ENCODE data around the gene MRNIP.

Gene MRNIP

DNA sequence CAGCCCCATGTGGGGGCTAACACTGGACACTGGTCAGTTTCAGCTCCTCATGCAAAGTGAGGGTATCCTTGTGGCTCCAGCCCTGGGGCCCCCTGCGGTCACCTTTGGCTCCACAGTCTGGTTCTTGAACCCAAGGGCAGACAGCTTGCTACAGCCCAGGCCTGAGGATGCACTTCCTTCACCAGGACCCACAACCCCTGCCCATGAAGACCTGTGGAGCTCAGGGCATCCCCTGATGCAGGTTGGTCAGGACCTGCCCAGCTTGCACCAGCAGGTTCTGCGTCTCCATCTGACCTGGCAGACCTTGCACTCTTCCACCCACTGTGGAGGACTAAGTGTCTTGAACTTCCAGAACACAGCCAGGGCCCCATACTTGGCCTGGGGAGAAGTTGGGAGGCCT, 3.7 kb upstream of the MRNIP start:
- H3K9me3 ChIP-seq (ENCODE audit: control insufficient read depth, insufficient read depth, low read length) = no peaks in the 10 kb centered on the region
- peaks cover 42% of the 10 kb centered on the region for H3K36me3 ChIP-seq (ENCODE audit: control insufficient read depth, insufficient read depth, low read length)
- no peak overlapping the region for H3K9ac ChIP-seq (ENCODE audit: low read depth, low read length)
- no peak overlapping the region for H3K27ac ChIP-seq (ENCODE audit: low read depth, low read length)
- H3K4me3 ChIP-seq (ENCODE audit: low read depth, low read length) = no peak overlapping the region
- no peaks in the 10 kb centered on the region; the same call in 1 of the 2 replicates for H3K4me1 ChIP-seq (ENCODE audit: control insufficient read depth, insufficient read depth, low read length)
- H3K27me3 ChIP-seq (ENCODE audit: control insufficient read depth, insufficient read depth, low read length) = no peaks in the 10 kb centered on the region

DNA sequence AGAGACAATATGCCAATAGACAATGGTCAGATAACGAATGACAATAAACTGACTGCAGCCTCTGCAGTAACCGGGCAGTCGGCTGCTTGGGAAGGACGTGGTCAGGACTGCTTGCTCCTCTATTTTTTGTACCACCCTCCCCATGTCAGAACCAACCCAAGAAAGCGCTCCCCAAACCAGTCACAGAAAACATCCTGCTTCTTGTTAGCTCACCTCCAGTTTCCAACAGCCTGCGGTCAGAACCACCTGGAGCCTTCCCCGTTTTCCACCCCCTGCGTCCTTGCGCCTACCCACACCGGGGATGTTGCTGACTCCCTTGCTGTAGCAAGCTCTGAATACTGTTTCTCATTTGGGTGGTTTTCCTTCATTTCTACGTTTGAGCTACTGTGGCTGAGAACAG, 1.7 kb upstream of the MRNIP start:
- Histone ChIP-seq H3K9ac (ENCODE audit: low read depth, low read length) (no peak overlapping the region), H3K27me3 (ENCODE audit: control insufficient read depth, insufficient read depth, low read length) (no peaks in the 10 kb centered on the region), H3K9me3 (ENCODE audit: control insufficient read depth, insufficient read depth, low read length) (no peaks in the 10 kb centered on the region), H3K4me3 (ENCODE audit: low read depth, low read length) (no peak overlapping the region), H3K4me1 (ENCODE audit: control insufficient read depth, insufficient read depth, low read length) (no peaks in the 10 kb centered on the region; the same call in 1 of the 2 replicates), H3K36me3 (ENCODE audit: control insufficient read depth, insufficient read depth, low read length) (peaks cover 32% of the 10 kb centered on the region), H3K27ac (ENCODE audit: low read depth, low read length) (no peak overlapping the region)

GRCh38 chr5:179858241-179858585, 404 bp downstream of the MRNIP start:
- H3K4me1 ChIP-seq (ENCODE audit: control insufficient read depth, insufficient read depth, low read length) = no peaks in the 10 kb centered on the region; the same call in 1 of the 2 replicates
- H3K27me3 ChIP-seq (ENCODE audit: control insufficient read depth, insufficient read depth, low read length) = no peaks in the 10 kb centered on the region
- peak overlapping the region; percentile 94 for H3K4me3 ChIP-seq (ENCODE audit: low read depth, low read length)
- peaks cover 15% of the 10 kb centered on the region for H3K36me3 ChIP-seq (ENCODE audit: control insufficient read depth, insufficient read depth, low read length)
- H3K27ac ChIP-seq (ENCODE audit: low read depth, low read length) = peak overlapping the region; percentile 12
- H3K9me3 ChIP-seq (ENCODE audit: control insufficient read depth, insufficient read depth, low read length) = no peaks in the 10 kb centered on the region
- H3K9ac ChIP-seq (ENCODE audit: low read depth, low read length) = peak overlapping the region; percentile 5; the same call in 1 of the 2 replicates

DNA sequence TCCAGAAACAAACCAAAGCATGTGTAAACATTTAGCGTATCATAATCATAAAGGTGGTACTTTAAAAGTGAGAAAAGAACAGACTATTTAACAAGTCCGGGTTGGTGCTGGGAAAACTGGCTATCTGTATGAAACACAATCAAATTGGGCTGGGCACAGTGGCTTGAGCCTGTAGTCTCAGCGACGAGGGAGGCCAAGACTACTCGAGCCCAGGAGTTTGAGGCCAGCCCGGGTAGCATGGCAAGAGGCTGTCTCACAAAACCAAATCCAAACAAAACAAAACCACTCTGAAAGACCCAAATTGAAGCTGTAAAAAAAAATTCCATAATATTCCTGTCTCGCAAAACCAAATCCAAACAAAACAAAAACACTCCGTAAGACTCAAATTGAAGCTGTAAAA, 4.3 kb downstream of the MRNIP start:
- Histone ChIP-seq H3K27me3 (ENCODE audit: control insufficient read depth, insufficient read depth, low read length) (no peaks in the 10 kb centered on the region), H3K4me1 (ENCODE audit: control insufficient read depth, insufficient read depth, low read length) (no peaks in the 10 kb centered on the region), H3K27ac (ENCODE audit: low read depth, low read length) (no peak overlapping the region), H3K36me3 (ENCODE audit: control insufficient read depth, insufficient read depth, low read length) (peaks cover 31% of the 10 kb centered on the region), H3K9me3 (ENCODE audit: control insufficient read depth, insufficient read depth, low read length) (no peaks in the 10 kb centered on the region), H3K4me3 (ENCODE audit: low read depth, low read length) (no peak overlapping the region), H3K9ac (ENCODE audit: low read depth, low read length) (no peak overlapping the region)

GRCh38 chr5:179852993-179853547, 5.5 kb downstream of the MRNIP start:
- no peaks in the 10 kb centered on the region for H3K4me1 ChIP-seq (ENCODE audit: control insufficient read depth, insufficient read depth, low read length)
- no peaks in the 10 kb centered on the region for H3K9me3 ChIP-seq (ENCODE audit: control insufficient read depth, insufficient read depth, low read length)
- H3K27ac ChIP-seq (ENCODE audit: low read depth, low read length) = no peak overlapping the region
- peaks cover 40% of the 10 kb centered on the region for H3K36me3 ChIP-seq (ENCODE audit: control insufficient read depth, insufficient read depth, low read length)
- H3K27me3 ChIP-seq (ENCODE audit: control insufficient read depth, insufficient read depth, low read length) = no peaks in the 10 kb centered on the region
- H3K4me3 ChIP-seq (ENCODE audit: low read depth, low read length) = no peak overlapping the region
- H3K9ac ChIP-seq (ENCODE audit: low read depth, low read length) = no peak overlapping the region

DNA sequence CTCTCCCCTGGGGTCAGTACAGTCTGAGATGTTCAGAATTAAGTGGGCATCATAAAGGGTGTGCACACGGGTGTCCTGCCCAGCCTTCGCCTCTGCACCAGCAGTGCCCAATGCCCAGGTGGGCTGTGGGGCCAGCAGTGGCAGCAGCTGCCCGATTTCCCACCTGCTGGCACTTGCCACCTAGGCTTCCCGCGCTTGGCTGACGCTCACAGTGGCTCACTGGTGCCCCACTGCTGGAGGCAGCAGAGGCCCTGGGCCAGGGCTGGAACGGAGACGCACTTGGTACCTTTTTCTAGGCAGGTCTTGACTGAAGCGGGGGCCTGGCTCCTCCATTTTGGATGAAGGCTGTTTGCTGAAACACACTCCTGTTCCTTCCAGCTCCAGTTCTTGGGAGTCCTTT, 17.0 kb downstream of the MRNIP start:
- Histone ChIP-seq H3K27me3 (ENCODE audit: control insufficient read depth, insufficient read depth, low read length) (no peaks in the 10 kb centered on the region), H3K9ac (ENCODE audit: low read depth, low read length) (no peak overlapping the region), H3K9me3 (ENCODE audit: control insufficient read depth, insufficient read depth, low read length) (peaks cover 4% of the 10 kb centered on the region; the same call in 1 of the 2 replicates), H3K4me3 (ENCODE audit: low read depth, low read length) (no peak overlapping the region), H3K36me3 (ENCODE audit: control insufficient read depth, insufficient read depth, low read length) (peaks cover 54% of the 10 kb centered on the region), H3K4me1 (ENCODE audit: control insufficient read depth, insufficient read depth, low read length) (no peaks in the 10 kb centered on the region), H3K27ac (ENCODE audit: low read depth, low read length) (no peak overlapping the region)

DNA sequence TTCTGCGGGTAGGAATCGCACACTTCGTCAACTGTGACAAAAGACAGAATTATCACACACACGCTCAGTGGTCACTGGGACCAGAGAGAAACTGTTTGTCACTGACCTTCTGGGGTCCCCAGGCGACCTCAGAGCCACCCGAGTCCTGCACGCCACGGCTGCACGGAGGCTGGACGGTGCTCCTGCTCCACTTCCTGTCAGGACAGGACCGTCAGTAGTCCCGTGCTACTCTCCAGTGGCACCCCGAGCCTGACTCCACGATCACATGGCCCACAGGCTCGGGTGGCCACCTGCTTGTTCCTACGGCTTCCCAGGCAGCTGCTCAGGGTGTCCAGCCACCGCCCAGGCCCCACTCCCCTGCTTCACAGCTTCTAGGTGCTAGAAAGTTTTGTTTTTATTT, 17.9 kb downstream of the MRNIP start:
- H3K9ac ChIP-seq (ENCODE audit: low read depth, low read length) = no peak overlapping the region
- H3K27me3 ChIP-seq (ENCODE audit: control insufficient read depth, insufficient read depth, low read length) = no peaks in the 10 kb centered on the region
- peaks cover under 1% of the 10 kb centered on the region; the same call in 1 of the 2 replicates for H3K9me3 ChIP-seq (ENCODE audit: control insufficient read depth, insufficient read depth, low read length)
- H3K36me3 ChIP-seq (ENCODE audit: control insufficient read depth, insufficient read depth, low read length) = peaks cover 57% of the 10 kb centered on the region
- H3K4me1 ChIP-seq (ENCODE audit: control insufficient read depth, insufficient read depth, low read length) = no peaks in the 10 kb centered on the region
- H3K4me3 ChIP-seq (ENCODE audit: low read depth, low read length) = no peak overlapping the region
- no peak overlapping the region for H3K27ac ChIP-seq (ENCODE audit: low read depth, low read length)

- Histone ChIP-seq H3K27ac (ENCODE audit: low read depth, low read length) (no peak overlapping the region), H3K4me3 (ENCODE audit: low read depth, low read length) (no peak overlapping the region), H3K36me3 (ENCODE audit: control insufficient read depth, insufficient read depth, low read length) (peaks cover 59% of the 10 kb centered on the region), H3K27me3 (ENCODE audit: control insufficient read depth, insufficient read depth, low read length) (no peaks in the 10 kb centered on the region), H3K4me1 (ENCODE audit: control insufficient read depth, insufficient read depth, low read length) (no peaks in the 10 kb centered on the region), H3K9me3 (ENCODE audit: control insufficient read depth, insufficient read depth, low read length) (no peaks in the 10 kb centered on the region; the same call in 1 of the 2 replicates), H3K9ac (ENCODE audit: low read depth, low read length) (no peak overlapping the region)
Observed at GRCh38 chr5:179840321-179840720, 18.3 kb downstream of the MRNIP start.

DNA sequence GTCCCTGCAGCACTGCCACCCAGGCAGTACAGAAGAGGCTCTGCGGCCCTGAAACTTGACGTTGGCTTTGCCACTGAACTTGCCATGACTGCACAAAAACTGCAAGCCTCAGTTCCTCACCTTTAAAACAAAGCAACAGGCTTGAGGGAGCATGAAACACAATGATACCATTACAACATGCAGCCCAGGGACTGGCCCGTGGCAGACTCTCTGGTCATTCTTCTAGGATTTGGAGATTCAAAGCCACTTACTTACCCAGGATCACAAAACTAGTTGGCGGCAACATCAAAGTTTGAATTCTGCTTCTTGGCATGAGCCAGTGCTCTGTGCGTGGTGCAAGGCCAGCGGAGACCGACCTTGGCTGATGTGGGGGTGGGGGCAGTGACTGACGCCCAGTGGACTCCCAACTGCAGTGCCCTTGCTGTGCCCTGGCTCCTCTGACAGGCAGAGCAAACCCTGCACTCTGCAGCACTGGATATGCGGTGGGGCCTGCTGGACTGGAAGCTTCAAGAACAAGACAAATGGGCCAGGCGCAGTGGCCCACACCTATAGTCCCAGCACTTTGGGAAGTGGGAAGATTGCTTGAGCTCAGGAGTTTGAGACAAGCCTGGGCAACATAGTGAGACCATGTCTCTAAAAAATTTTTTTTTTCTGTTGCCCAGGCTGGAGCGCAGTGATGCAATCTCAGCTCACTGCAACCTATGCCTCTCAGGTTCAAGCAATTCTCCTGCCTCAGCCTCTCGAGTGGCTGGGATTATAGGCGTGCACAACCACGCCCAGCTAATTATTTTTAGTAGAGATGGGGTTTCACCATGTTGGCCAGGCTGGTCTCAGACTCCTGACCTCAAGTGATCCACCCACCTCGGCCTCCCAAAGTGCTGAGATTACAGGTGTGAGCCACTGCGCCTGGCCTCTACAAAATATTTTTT, 19.0 kb downstream of the MRNIP start:
- no peak overlapping the region for H3K4me3 ChIP-seq (ENCODE audit: low read depth, low read length)
- H3K9ac ChIP-seq (ENCODE audit: low read depth, low read length) = no peak overlapping the region
- H3K36me3 ChIP-seq (ENCODE audit: control insufficient read depth, insufficient read depth, low read length) = peaks cover 59% of the 10 kb centered on the region
- H3K27ac ChIP-seq (ENCODE audit: low read depth, low read length) = no peak overlapping the region
- no peaks in the 10 kb centered on the region for H3K27me3 ChIP-seq (ENCODE audit: control insufficient read depth, insufficient read depth, low read length)
- H3K4me1 ChIP-seq (ENCODE audit: control insufficient read depth, insufficient read depth, low read length) = no peaks in the 10 kb centered on the region
- H3K9me3 ChIP-seq (ENCODE audit: control insufficient read depth, insufficient read depth, low read length) = no peaks in the 10 kb centered on the region

- Histone ChIP-seq H3K27ac (ENCODE audit: low read depth, low read length) (no peak overlapping the region), H3K9ac (ENCODE audit: low read depth, low read length) (no peak overlapping the region), H3K4me1 (ENCODE audit: control insufficient read depth, insufficient read depth, low read length) (no peaks in the 10 kb centered on the region), H3K9me3 (ENCODE audit: control insufficient read depth, insufficient read depth, low read length) (no peaks in the 10 kb centered on the region), H3K36me3 (ENCODE audit: control insufficient read depth, insufficient read depth, low read length) (peaks cover 78% of the 10 kb centered on the region), H3K27me3 (ENCODE audit: control insufficient read depth, insufficient read depth, low read length) (no peaks in the 10 kb centered on the region), H3K4me3 (ENCODE audit: low read depth, low read length) (no peak overlapping the region)
Observed at GRCh38 chr5:179837076-179838011, 21.3 kb downstream of the MRNIP start.
